GM23338 (cell line): Measurements from ENCODE around the gene LRRC10B. TPM values are rescaled to one million over a fixed set of nuclear protein-coding genes. Genes with fewer than 3 reads are reported as not detected.

ENCODE experiments used
- ATAC-seq: fragments of 200-7000 bp; cut with Tn5 transposase; 3 replicates; pipeline ENCODE4 v1.9.1; 2020
- DNase-seq: peaks from one replicate; pipeline ENCODE4 v3.0.0-alpha.2; 2015; ENCODE audit warnings: low spot score
- H2AFZ ChIP-seq: fragments of 200-600 bp; sonication (generic); 2 replicates; pipeline ENCODE4 v1.8.0; 2016; ENCODE audit warnings: antibody characterized with exemption, mild to moderate bottlenecking, moderate library complexity
- H3F3A ChIP-seq: fragments of 200-600 bp; sonication (generic); replicated peaks from 2 replicates; pipeline ENCODE4 v1.8.0; 2017; ENCODE audit warnings: antibody characterized with exemption, mixed run types, low read depth
- H3K27ac ChIP-seq: fragments of 200-600 bp; sonication (generic); 2 replicates; pipeline ENCODE4 v1.6.1; 2016; ENCODE audit warnings: low read depth
- H3K27me3 ChIP-seq: fragments of 200-600 bp; sonication (generic); 2 replicates; pipeline ENCODE4 v1.8.0; 2016; ENCODE audit warnings: mild to moderate bottlenecking, mixed run types, moderate library complexity; ENCODE audit not compliant: insufficient read depth
- H3K36me3 ChIP-seq: fragments of 200-600 bp; sonication (generic); 2 replicates; pipeline ENCODE4 v1.8.0; 2016; ENCODE audit warnings: mild to moderate bottlenecking; ENCODE audit not compliant: insufficient read depth
- H3K4me1 ChIP-seq: fragments of 200-600 bp; sonication (generic); 2 replicates; pipeline ENCODE4 v1.8.0; 2016; ENCODE audit warnings: mild to moderate bottlenecking, moderate library complexity; ENCODE audit not compliant: insufficient read depth
- H3K4me2 ChIP-seq: fragments of 200-600 bp; sonication (generic); 2 replicates; pipeline ENCODE4 v1.7.1; 2017; ENCODE audit warnings: mixed run types
- H3K4me3 ChIP-seq: fragments of 200-600 bp; sonication (generic); 2 replicates; pipeline ENCODE4 v1.6.1; 2016; ENCODE audit warnings: mixed run types
- H3K79me2 ChIP-seq: fragments of 200-600 bp; sonication (generic); replicated peaks from 2 replicates; pipeline ENCODE4 v1.8.0; 2017; ENCODE audit warnings: mild to moderate bottlenecking; ENCODE audit not compliant: insufficient read depth
- H3K9me2 ChIP-seq: fragments of 200-600 bp; sonication (generic); 2 replicates; pipeline ENCODE4 v1.8.0; 2017; ENCODE audit not compliant: insufficient read depth
- H4K20me1 ChIP-seq: fragments of 200-600 bp; sonication (generic); replicated peaks from 2 replicates; pipeline ENCODE4 v1.8.0; 2017; ENCODE audit warnings: mild to moderate bottlenecking; ENCODE audit not compliant: insufficient read depth
- H3K27ac Mint-ChIP-seq: 2 replicates; pipeline ENCODE4 v1.8.0; 2020; ENCODE audit warnings: inconsistent platforms, mild to moderate bottlenecking, moderate library complexity, mixed read lengths
- H3K27me3 Mint-ChIP-seq: 3 replicates; pipeline ENCODE4 v1.8.0; 2022; ENCODE audit warnings: low read depth, mild to moderate bottlenecking, moderate library complexity, mixed read lengths, inconsistent platforms; ENCODE audit not compliant: insufficient read depth, poor library complexity
- H3K36me3 Mint-ChIP-seq: 3 replicates; pipeline ENCODE4 v1.8.0; 2021; ENCODE audit warnings: low read depth, mild to moderate bottlenecking, inconsistent platforms, moderate library complexity, mixed read lengths
- H3K4me1 Mint-ChIP-seq: 3 replicates; pipeline ENCODE4 v1.8.0; 2020; ENCODE audit warnings: mild to moderate bottlenecking, inconsistent platforms, mixed read lengths
- H3K4me3 Mint-ChIP-seq: 3 replicates; pipeline ENCODE4 v1.8.0; 2021; ENCODE audit warnings: moderate library complexity, mild to moderate bottlenecking, inconsistent platforms, mixed read lengths
- H3K9me3 Mint-ChIP-seq: 3 replicates; pipeline ENCODE4 v1.8.0; 2020; ENCODE audit warnings: moderate library complexity, mild to moderate bottlenecking, inconsistent platforms, mixed read lengths
- EZH2 ChIP-seq: fragments of 200-600 bp; sonication (generic); IDR thresholded peaks from one replicate; pipeline ENCODE4 v1.8.0; 2017; ENCODE audit warnings: antibody characterized with exemption, mild to moderate bottlenecking, low read depth; ENCODE audit not compliant: unreplicated experiment
- JUNB ChIP-seq: IDR thresholded peaks from one replicate; pipeline ENCODE4 v1.6.1; 2016; ENCODE audit warnings: antibody characterized with exemption; ENCODE audit not compliant: unreplicated experiment
- NANOG ChIP-seq: IDR thresholded peaks from 2 replicates; pipeline ENCODE4 v1.6.1; 2016; ENCODE audit warnings: antibody characterized with exemption, borderline replicate concordance
- POLR2AphosphoS5 ChIP-seq: IDR thresholded peaks from 2 replicates; pipeline ENCODE4 v1.6.1; 2016; ENCODE audit warnings: antibody characterized with exemption, low read depth
- ZNF114 ChIP-seq: fragments of 250-450 bp; sonication (Bioruptor Pico); IDR thresholded peaks from 2 replicates; pipeline ENCODE4 v1.5.0; 2020; ENCODE audit warnings: mild to moderate bottlenecking, moderate library complexity
- polyA plus RNA-seq: library from polyadenylated mRNA; unstranded; fragments of >200 nt; fragmentation: Nextera tagmentation; extraction: Ambion mirVana; gene quantifications from 2 replicates; pipeline ENCODE4 v1.2.1, GENCODE V29; 2016
- total RNA-seq: library from RNA; depleted of rRNA; stranded (reverse); fragments of >200 nt; shearing (Covaris generic); gene quantifications from 2 replicates; pipeline ENCODE4 v1.2.3, GENCODE V29; 2014
- TF ChIP-seq, protein P1 (sequence below): IDR thresholded peaks from 2 replicates; pipeline ENCODE4 v1.6.1; 2016; ENCODE audit warnings: antibody characterized with exemption
- TF ChIP-seq, protein P2 (sequence below), 2 experiments: fragments of 200-600 bp in 1 of 2; sonication (generic) in 1 of 2; conservative IDR thresholded peaks; 2 replicates each; pipeline versions ENCODE4 v1.5.1 to v1.6.1; 2016 to 2017; ENCODE audit warnings: antibody characterized with exemption in 2 of 2, low read depth in 2 of 2, mild to moderate bottlenecking in 2 of 2, moderate library complexity in 1 of 2
- TF ChIP-seq, protein P3 (sequence below): IDR thresholded peaks from one replicate; pipeline ENCODE4 v1.6.1; 2018; ENCODE audit warnings: antibody characterized with exemption; ENCODE audit not compliant: unreplicated experiment

The LRRC10B gene
- total and polyA plus RNA-seq, 2 experiments from 2014 or later: 0.47 to 1.6 TPM

DNA sequence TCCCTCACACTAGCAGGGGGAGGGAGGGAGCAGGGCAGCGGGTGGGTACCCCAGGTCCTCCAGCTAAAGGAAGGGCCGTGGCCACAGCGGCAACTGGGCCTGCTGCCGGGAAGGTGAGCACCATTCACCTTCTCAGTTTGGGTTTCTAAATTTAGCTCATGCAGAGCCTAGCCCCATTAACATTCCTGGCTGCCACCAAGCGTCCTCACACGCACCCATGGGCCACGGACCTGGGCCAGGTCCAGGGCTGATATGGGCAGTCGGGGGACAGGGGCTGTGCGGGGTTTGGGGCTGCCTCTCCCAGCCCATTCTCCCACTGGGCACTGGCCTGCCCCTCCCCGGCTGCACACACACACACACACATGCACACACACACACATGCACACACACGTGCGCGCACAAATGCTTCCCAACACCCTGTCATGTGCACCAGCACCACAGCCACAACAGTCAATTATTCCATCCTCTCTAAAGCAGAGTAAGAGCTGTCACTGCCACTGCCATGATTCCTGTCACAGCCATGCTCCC is 43.6 kb downstream of the LRRC10B start:
- Histone ChIP-seq H3K4me3 (no peak overlapping the region), H3K36me3 (no peaks in the 10 kb centered on the region), H3K79me2 (no peaks in the 10 kb centered on the region), H3K4me2 (no peak overlapping the region), H2AFZ (no peak overlapping the region), H4K20me1 (no peaks in the 10 kb centered on the region), H3K27ac (no peak overlapping the region), H3K4me1 (peaks cover 10% of the 10 kb centered on the region; the same call in 1 of the 2 replicates), H3K27me3 (peaks cover 17% of the 10 kb centered on the region), H3K9me2 (no peaks in the 10 kb centered on the region), H3F3A (no peaks in the 10 kb centered on the region)
- H3K9me3 Mint-ChIP-seq: no peaks in the 10 kb centered on the region; the same call in 2 of the 3 replicates
- TF ChIP-seq, protein P1, sequence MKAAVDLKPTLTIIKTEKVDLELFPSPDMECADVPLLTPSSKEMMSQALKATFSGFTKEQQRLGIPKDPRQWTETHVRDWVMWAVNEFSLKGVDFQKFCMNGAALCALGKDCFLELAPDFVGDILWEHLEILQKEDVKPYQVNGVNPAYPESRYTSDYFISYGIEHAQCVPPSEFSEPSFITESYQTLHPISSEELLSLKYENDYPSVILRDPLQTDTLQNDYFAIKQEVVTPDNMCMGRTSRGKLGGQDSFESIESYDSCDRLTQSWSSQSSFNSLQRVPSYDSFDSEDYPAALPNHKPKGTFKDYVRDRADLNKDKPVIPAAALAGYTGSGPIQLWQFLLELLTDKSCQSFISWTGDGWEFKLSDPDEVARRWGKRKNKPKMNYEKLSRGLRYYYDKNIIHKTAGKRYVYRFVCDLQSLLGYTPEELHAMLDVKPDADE: no peak
- TF ChIP-seq ZNF114 (CRISPR knock-in tag) (no peak), JUNB (no peak)
- TF ChIP-seq, protein P2, sequence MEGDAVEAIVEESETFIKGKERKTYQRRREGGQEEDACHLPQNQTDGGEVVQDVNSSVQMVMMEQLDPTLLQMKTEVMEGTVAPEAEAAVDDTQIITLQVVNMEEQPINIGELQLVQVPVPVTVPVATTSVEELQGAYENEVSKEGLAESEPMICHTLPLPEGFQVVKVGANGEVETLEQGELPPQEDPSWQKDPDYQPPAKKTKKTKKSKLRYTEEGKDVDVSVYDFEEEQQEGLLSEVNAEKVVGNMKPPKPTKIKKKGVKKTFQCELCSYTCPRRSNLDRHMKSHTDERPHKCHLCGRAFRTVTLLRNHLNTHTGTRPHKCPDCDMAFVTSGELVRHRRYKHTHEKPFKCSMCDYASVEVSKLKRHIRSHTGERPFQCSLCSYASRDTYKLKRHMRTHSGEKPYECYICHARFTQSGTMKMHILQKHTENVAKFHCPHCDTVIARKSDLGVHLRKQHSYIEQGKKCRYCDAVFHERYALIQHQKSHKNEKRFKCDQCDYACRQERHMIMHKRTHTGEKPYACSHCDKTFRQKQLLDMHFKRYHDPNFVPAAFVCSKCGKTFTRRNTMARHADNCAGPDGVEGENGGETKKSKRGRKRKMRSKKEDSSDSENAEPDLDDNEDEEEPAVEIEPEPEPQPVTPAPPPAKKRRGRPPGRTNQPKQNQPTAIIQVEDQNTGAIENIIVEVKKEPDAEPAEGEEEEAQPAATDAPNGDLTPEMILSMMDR (conservative IDR thresholded peaks at IDR 0.05; ENCODE audit: low read depth in 2 of 2): no peak
- no peak overlapping the region for H3K4me3 Mint-ChIP-seq
- no peak for DNase-seq
- peak overlapping the region; percentile 23; the same call in 1 of the 2 replicates for H3K27ac Mint-ChIP-seq
- H3K27me3 Mint-ChIP-seq: peaks cover 32% of the 10 kb centered on the region
- ATAC-seq: no peak
- H3K4me1 Mint-ChIP-seq: peaks cover 55% of the 10 kb centered on the region
- no peaks in the 10 kb centered on the region; the same call in 2 of the 3 replicates for H3K36me3 Mint-ChIP-seq

DNA sequence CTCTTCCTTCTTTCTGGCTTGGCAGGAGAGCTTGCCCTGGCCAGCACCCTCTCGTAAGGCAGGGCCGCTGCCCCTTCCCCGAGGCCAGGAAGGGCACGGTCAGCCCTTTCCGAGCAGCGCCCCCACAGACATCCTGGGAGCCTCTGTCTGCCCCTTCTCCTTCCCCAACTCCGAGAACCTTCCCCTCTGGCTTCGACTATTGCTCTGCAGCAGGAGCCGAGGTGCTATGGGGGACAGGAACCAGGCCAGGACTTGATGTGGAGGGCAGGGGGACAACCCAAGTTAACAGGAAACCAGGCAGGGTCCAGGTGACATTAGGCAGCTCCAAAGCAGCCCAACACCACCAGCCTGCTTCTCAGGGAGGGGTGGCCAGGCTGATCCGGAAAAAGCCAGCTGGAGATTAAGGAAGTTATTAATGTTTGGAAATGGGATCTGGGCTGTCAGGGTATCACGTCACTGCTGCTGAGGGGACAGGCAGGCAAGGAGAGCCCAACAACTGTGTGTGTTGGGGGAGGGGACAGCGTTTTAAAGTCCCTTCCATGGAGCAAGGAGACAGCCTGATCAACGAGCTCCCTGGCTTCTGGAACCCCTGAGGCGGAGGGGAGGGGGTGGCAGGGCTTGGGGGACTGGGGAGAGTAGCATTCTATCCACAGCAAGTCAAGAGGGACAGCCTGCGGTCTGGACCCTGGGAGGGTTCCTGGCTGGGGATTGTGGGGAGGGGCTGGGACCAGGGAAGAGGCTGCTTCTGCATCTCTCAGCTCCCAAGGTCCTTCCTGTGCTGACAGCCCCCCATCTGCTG is 45.0 kb downstream of the LRRC10B start:
- Mint-ChIP-seq H3K9me3 (no peaks in the 10 kb centered on the region; the same call in 2 of the 3 replicates), H3K36me3 (no peaks in the 10 kb centered on the region; the same call in 2 of the 3 replicates), H3K4me1 (peaks cover 54% of the 10 kb centered on the region), H3K4me3 (no peak overlapping the region; the same call in 2 of the 3 replicates), H3K27ac (no peak overlapping the region), H3K27me3 (peaks cover 38% of the 10 kb centered on the region)
- Histone ChIP-seq H3K4me1 (peaks cover 10% of the 10 kb centered on the region; the same call in 1 of the 2 replicates), H3K4me3 (no peak overlapping the region), H3K36me3 (no peaks in the 10 kb centered on the region), H3K9me2 (no peaks in the 10 kb centered on the region), H2AFZ (no peak overlapping the region), H3K4me2 (no peak overlapping the region; the same call in 1 of the 2 replicates), H3K27ac (no peak overlapping the region), H3K27me3 (peaks cover 17% of the 10 kb centered on the region), H3K79me2 (no peaks in the 10 kb centered on the region), H4K20me1 (no peaks in the 10 kb centered on the region), H3F3A (no peaks in the 10 kb centered on the region)
- DNase-seq (no peak), ATAC-seq (no peak)
- no peak for TF ChIP-seq JUNB
- no peak for TF ChIP-seq EZH2
- TF ChIP-seq, protein P3, sequence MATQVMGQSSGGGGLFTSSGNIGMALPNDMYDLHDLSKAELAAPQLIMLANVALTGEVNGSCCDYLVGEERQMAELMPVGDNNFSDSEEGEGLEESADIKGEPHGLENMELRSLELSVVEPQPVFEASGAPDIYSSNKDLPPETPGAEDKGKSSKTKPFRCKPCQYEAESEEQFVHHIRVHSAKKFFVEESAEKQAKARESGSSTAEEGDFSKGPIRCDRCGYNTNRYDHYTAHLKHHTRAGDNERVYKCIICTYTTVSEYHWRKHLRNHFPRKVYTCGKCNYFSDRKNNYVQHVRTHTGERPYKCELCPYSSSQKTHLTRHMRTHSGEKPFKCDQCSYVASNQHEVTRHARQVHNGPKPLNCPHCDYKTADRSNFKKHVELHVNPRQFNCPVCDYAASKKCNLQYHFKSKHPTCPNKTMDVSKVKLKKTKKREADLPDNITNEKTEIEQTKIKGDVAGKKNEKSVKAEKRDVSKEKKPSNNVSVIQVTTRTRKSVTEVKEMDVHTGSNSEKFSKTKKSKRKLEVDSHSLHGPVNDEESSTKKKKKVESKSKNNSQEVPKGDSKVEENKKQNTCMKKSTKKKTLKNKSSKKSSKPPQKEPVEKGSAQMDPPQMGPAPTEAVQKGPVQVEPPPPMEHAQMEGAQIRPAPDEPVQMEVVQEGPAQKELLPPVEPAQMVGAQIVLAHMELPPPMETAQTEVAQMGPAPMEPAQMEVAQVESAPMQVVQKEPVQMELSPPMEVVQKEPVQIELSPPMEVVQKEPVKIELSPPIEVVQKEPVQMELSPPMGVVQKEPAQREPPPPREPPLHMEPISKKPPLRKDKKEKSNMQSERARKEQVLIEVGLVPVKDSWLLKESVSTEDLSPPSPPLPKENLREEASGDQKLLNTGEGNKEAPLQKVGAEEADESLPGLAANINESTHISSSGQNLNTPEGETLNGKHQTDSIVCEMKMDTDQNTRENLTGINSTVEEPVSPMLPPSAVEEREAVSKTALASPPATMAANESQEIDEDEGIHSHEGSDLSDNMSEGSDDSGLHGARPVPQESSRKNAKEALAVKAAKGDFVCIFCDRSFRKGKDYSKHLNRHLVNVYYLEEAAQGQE: no peak
- no peak for TF ChIP-seq NANOG
- no peak for TF ChIP-seq POLR2AphosphoS5
